HepG2 (cell line): ENCODE results near the gene NBPF3.
"Not testable (repeated sequence)": the region's sequence is repeated elsewhere in the genome, so short reads cannot be mapped to it uniquely, and the experiment has no call there.

ENCODE experiments used
- BRCA1 ChIP-seq: sonication (generic); formaldehyde crosslinking; IDR thresholded peaks from 2 replicates; pipeline ENCODE4 v1.4.0; 2020; ENCODE audit warnings: missing genetic modification reagents
- IKZF4 ChIP-seq: sonication (generic); formaldehyde crosslinking; IDR thresholded peaks from 2 replicates; pipeline ENCODE4 v1.5.1; 2020; ENCODE audit warnings: borderline replicate concordance, mild to moderate bottlenecking, low read depth, missing genetic modification reagents; ENCODE audit errors: not compliant biosample characterization
- PTBP1 ChIP-seq: fragments of 200-400 bp; formaldehyde crosslinking; IDR thresholded peaks from 2 replicates; pipeline ENCODE4 v1.6.1; 2018; ENCODE audit warnings: low read length, low read depth; ENCODE audit not compliant: poor library complexity, severe bottlenecking
- TF ChIP-seq, protein P1 (sequence below): IDR thresholded peaks from 2 replicates; pipeline ENCODE4 v1.6.1; 2018; ENCODE audit warnings: missing genetic modification reagents, mild to moderate bottlenecking, missing compliant biosample characterization

DNA sequence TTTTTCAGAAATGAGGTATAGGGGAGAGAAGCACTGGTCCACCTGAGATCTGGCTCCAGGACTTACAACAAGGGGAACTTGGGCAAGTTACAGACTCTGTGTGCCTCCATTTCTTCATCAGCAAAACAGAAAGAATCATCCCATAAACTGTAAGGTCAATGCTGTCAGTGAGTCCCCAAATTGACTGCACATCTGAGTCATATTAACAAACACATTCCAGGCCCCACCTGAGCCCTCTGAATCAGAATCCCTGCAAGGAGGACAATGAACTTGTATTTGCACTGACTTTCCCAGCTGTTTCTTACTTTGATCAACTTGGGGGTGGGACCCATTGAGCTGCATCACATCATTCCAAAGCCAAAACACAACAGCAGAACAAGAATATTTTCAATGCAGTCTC lies 25.2 kb downstream of the NBPF3 start:
- TF ChIP-seq, protein P1, sequence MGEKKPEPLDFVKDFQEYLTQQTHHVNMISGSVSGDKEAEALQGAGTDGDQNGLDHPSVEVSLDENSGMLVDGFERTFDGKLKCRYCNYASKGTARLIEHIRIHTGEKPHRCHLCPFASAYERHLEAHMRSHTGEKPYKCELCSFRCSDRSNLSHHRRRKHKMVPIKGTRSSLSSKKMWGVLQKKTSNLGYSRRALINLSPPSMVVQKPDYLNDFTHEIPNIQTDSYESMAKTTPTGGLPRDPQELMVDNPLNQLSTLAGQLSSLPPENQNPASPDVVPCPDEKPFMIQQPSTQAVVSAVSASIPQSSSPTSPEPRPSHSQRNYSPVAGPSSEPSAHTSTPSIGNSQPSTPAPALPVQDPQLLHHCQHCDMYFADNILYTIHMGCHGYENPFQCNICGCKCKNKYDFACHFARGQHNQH (CRISPR knock-in tag) = not testable (repeated sequence)
- TF ChIP-seq BRCA1 (CRISPR knock-in tag); IKZF4 (CRISPR knock-in tag); PTBP1: not testable (repeated sequence)
